GM21526 (cell line): Measurements from ENCODE around the gene NKAPD1.

Experiments
- ATAC-seq: cut with Tn5 transposase; IDR thresholded peaks from one replicate; pipeline ENCODE4 v1.9.1; 2021; ENCODE audit warnings: moderate library complexity; ENCODE audit not compliant: unreplicated experiment, low FRiP score

The NKAPD1 gene

DNA sequence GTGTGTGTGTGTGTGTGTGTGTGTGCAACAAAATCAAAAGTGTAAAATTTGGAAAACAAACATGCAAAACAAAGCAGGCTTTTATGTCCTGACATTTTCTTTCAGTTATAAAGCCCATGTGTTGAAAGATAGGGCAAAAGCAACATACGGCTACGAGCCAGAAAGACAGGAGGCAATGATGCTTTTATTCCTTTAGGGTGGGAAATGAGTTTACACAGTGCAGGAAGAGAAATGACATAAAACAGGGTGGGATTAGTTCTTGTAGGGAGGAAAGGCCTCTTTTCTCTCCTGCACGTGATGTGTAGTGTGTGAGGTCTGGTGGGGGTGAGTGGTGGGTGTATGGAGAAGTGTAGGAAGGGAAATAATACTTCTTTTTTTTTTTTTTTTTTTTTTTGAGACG lies 60.4 kb downstream of the NKAPD1 start:
- no peak for ATAC-seq
